MM.1S (cell line): Measurements from ENCODE around the gene SRSF8.
"Not testable (repeated sequence)": the region's sequence is repeated elsewhere in the genome, so short reads cannot be mapped to it uniquely, and the experiment has no call there.

Experiments
- DNase-seq: peaks from one replicate; pipeline ENCODE4 v3.0.0-alpha.2; 2015
- H2AFZ ChIP-seq: fragments of 300-600 bp; sonication (generic); 2 replicates; pipeline ENCODE4 v1.6.0; 2016; ENCODE audit warnings: antibody characterized with exemption, low read length
- H3F3A ChIP-seq: fragments of 300-600 bp; sonication (generic); 2 replicates; pipeline ENCODE4 v1.6.1; 2016; ENCODE audit warnings: mild to moderate bottlenecking, antibody characterized with exemption, low read length, moderate library complexity, mixed read lengths; ENCODE audit not compliant: insufficient read depth
- H3K27ac ChIP-seq: fragments of 300-600 bp; sonication (generic); 2 replicates; pipeline ENCODE4 v1.5.1; 2016; ENCODE audit warnings: mild to moderate bottlenecking, low read length
- H3K27me3 ChIP-seq: fragments of 300-600 bp; sonication (generic); replicated peaks from 2 replicates; pipeline ENCODE4 v1.6.0; 2016; ENCODE audit warnings: low read length; ENCODE audit not compliant: insufficient read depth
- H3K36me3 ChIP-seq: fragments of 300-600 bp; sonication (generic); replicated peaks from 2 replicates; pipeline ENCODE4 v1.6.1; 2016; ENCODE audit warnings: mild to moderate bottlenecking, low read length, mixed read lengths; ENCODE audit not compliant: insufficient read depth
- H3K4me1 ChIP-seq: fragments of 300-600 bp; sonication (generic); 2 replicates; pipeline ENCODE4 v1.6.1; 2016; ENCODE audit warnings: low read length, mixed read lengths
- H3K4me2 ChIP-seq: fragments of 300-600 bp; sonication (generic); 2 replicates; pipeline ENCODE4 v1.6.0; 2016; ENCODE audit warnings: low read depth, low read length
- H3K4me3 ChIP-seq: fragments of 300-600 bp; sonication (generic); 2 replicates; pipeline ENCODE4 v1.5.1; 2016; ENCODE audit warnings: low read length, mixed read lengths
- H3K79me2 ChIP-seq: fragments of 300-600 bp; sonication (generic); 2 replicates; pipeline ENCODE4 v1.6.1; 2016; ENCODE audit warnings: mixed run types, low read length, mixed read lengths
- H3K9ac ChIP-seq: fragments of 300-600 bp; sonication (generic); 2 replicates; pipeline ENCODE4 v1.6.1; 2016; ENCODE audit warnings: low read length, mixed read lengths
- H3K9me2 ChIP-seq: fragments of 300-600 bp; sonication (generic); replicated peaks from 2 replicates; pipeline ENCODE4 v1.6.1; 2016; ENCODE audit warnings: mild to moderate bottlenecking, low read length, mixed read lengths; ENCODE audit not compliant: insufficient read depth
- H3K9me3 ChIP-seq: fragments of 300-600 bp; sonication (generic); replicated peaks from 2 replicates; pipeline ENCODE4 v1.6.1; 2016; ENCODE audit warnings: mild to moderate bottlenecking, low read length, mixed read lengths; ENCODE audit not compliant: insufficient read depth
- H4K20me1 ChIP-seq: fragments of 300-600 bp; sonication (generic); 2 replicates; pipeline ENCODE4 v1.6.1; 2016; ENCODE audit warnings: mild to moderate bottlenecking, low read length, moderate library complexity, mixed read lengths; ENCODE audit not compliant: insufficient read depth
- EZH2 ChIP-seq: fragments of 300-600 bp; sonication (generic); optimal IDR thresholded peaks from 2 replicates; pipeline ENCODE3; 2017; ENCODE audit warnings: low read depth, mild to moderate bottlenecking, antibody characterized with exemption, low read length, mixed read lengths
- EZH2phosphoT487 ChIP-seq: fragments of 300-600 bp; sonication (generic); IDR thresholded peaks from 2 replicates; pipeline ENCODE4 v1.6.1; 2018; ENCODE audit warnings: antibody characterized with exemption, low read length
- TF ChIP-seq, protein P1 (sequence below): fragments of 300-600 bp; sonication (generic); IDR thresholded peaks from 2 replicates; pipeline ENCODE4 v1.5.1; 2016; ENCODE audit warnings: antibody characterized with exemption, low read length, mixed read lengths

Gene SRSF8

DNA sequence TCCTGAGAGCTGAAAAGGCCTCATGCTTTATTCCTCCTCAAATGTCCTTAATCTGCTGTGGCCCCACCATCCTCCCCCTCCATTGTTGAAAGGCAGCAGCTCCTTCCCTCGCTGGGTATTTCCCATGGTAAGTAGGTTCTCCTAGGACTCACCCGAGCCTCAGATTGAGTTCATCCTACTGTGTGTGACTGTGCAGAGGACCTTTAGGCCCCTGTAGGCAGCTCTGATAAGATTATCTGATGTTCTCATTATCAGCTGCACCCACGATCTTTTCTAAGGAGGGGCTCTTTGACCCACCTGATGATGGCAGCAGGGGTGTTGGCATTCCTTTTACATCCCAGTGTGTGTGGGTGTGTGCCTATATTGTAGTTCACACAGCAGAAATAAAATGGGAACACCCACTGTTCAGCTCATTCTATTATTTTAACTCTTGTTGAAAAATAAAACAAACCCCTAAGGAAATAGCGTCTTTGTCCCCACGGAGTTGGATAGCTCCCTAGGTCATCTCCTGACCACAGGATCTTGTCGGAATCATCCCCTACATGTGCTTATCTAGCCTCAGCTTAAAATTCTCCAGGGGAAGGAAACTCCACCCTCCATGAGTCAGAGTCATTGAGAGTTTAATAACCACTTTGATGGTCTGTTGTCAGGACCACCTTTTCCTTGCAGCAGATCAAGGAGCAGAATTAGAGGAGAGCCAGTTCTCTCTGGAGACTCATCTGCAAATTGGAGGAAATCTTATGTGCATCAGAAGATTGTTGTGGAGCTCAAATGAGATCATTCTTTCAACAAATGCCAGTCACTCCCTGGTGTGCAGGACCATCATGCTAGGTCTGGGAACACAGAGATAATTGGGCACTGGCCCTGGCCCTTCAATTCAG, 42.2 kb downstream of the SRSF8 start:
- H3K9ac ChIP-seq, result no peak overlapping the region
- H2AFZ ChIP-seq, result no peak overlapping the region
- H3K79me2 ChIP-seq, result no peaks in the 10 kb centered on the region
- H3F3A ChIP-seq, result no peaks in the 10 kb centered on the region
- no peaks in the 10 kb centered on the region for H3K36me3 ChIP-seq
- H3K4me3 ChIP-seq, result no peak overlapping the region
- H3K4me2 ChIP-seq, result no peak overlapping the region
- no peaks in the 10 kb centered on the region for H3K9me2 ChIP-seq
- no peak overlapping the region for H3K27ac ChIP-seq
- H3K4me1 ChIP-seq, result no peaks in the 10 kb centered on the region
- H4K20me1 ChIP-seq, result no peaks in the 10 kb centered on the region
- H3K27me3 ChIP-seq, result no peaks in the 10 kb centered on the region
- H3K9me3 ChIP-seq, result no peaks in the 10 kb centered on the region
- DNase-seq, result no peak
- no peak for TF ChIP-seq EZH2phosphoT487
- TF ChIP-seq EZH2, result no peak
- TF ChIP-seq, protein P1, sequence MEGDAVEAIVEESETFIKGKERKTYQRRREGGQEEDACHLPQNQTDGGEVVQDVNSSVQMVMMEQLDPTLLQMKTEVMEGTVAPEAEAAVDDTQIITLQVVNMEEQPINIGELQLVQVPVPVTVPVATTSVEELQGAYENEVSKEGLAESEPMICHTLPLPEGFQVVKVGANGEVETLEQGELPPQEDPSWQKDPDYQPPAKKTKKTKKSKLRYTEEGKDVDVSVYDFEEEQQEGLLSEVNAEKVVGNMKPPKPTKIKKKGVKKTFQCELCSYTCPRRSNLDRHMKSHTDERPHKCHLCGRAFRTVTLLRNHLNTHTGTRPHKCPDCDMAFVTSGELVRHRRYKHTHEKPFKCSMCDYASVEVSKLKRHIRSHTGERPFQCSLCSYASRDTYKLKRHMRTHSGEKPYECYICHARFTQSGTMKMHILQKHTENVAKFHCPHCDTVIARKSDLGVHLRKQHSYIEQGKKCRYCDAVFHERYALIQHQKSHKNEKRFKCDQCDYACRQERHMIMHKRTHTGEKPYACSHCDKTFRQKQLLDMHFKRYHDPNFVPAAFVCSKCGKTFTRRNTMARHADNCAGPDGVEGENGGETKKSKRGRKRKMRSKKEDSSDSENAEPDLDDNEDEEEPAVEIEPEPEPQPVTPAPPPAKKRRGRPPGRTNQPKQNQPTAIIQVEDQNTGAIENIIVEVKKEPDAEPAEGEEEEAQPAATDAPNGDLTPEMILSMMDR, result no peak

DNA sequence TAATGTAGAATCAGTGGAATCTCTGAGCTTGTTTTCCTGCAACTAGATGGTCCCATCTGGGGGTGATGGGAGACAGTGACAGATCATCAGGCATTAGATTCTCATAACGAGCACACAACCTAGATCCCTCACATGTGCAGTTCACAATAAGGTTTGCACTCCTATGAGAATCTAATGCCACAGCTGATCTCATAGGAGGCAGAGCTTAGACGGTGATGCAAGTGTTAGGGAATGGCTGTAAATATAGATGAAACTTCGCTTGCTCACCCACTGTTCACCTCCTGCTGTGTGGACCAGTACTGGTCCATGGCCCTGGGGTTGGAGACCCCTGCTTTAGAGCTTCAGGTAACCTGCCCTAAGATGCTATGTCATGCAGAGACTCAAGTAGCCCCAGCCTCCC, 44.8 kb downstream of the SRSF8 start:
- not testable (repeated sequence) for H3K27me3 ChIP-seq, H4K20me1 ChIP-seq, H3K4me3 ChIP-seq, H3K79me2 ChIP-seq, H3K9ac ChIP-seq, H3K4me2 ChIP-seq, H3F3A ChIP-seq, DNase-seq, H2AFZ ChIP-seq, H3K4me1 ChIP-seq, H3K36me3 ChIP-seq, H3K27ac ChIP-seq, H3K9me2 ChIP-seq, H3K9me3 ChIP-seq

DNA sequence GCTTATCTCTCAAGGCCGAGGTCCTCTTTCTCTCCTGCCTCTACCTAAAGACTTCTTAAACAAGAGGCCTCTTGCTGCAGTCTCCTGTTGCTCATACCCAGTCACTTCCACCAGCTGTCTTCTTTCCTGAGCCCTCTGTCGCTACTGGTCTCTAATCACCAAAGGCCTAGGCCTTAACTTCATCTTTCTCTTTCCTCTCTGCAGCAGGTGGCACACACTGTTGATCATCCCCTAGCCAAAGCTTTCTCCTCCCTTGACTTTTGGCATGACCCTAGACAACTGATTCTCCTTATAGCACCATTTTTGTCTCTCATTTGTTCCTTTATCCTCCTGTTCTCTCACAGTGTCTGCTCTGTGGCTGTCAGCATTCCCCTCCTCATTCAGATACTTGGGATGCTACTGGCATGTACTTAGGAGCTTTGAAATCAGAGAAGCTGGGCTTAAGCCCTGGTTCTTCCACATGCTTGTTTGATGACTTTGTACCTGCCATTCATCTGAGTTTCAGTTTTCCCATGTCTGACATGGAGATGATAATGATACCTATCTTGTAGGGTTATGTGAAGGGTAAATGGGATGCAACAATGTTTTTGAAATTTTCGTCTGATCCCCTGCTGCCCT, 45.3 kb downstream of the SRSF8 start:
- no peaks in the 10 kb centered on the region for H3K9me2 ChIP-seq
- no peaks in the 10 kb centered on the region for H3K79me2 ChIP-seq
- no peaks in the 10 kb centered on the region for H3K4me1 ChIP-seq
- TF ChIP-seq EZH2phosphoT487 (no peak), EZH2 (no peak)
- TF ChIP-seq, protein P1, result no peak
- no peaks in the 10 kb centered on the region for H3K36me3 ChIP-seq
- no peaks in the 10 kb centered on the region for H4K20me1 ChIP-seq
- no peaks in the 10 kb centered on the region for H3F3A ChIP-seq
- no peaks in the 10 kb centered on the region for H3K27me3 ChIP-seq
- H3K4me2 ChIP-seq, result no peak overlapping the region
- no peak for DNase-seq
- H2AFZ ChIP-seq, result no peak overlapping the region
- no peak overlapping the region for H3K9ac ChIP-seq
- H3K4me3 ChIP-seq, result no peak overlapping the region
- H3K27ac ChIP-seq, result no peak overlapping the region
- no peaks in the 10 kb centered on the region for H3K9me3 ChIP-seq

DNA sequence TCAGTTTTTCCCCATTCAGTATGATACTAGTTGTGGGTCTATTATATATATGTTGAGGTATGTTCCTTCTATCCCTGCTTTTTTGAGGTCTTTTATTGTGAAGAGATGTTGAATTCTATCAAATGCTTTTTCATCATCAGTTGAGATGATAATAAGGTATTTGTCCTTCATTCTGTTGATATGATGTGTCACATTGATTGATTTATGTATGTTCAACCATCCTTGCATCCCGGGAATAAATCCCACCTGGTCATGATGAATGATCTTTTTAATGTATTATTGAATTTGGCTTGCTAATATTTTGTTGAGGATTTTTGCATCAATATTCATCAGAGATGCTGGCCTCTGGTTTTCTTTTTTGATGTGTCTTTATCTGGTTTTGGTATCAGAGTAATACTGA, 48.9 kb downstream of the SRSF8 start:
- Histone ChIP-seq H3K4me3 (no peak overlapping the region), H3K79me2 (no peaks in the 10 kb centered on the region), H3K27ac (no peak overlapping the region), H3K4me1 (no peaks in the 10 kb centered on the region), H4K20me1 (no peaks in the 10 kb centered on the region), H3K4me2 (no peak overlapping the region), H3K9me2 (no peaks in the 10 kb centered on the region), H3K36me3 (no peaks in the 10 kb centered on the region), H3K9me3 (no peaks in the 10 kb centered on the region), H3F3A (no peaks in the 10 kb centered on the region), H3K27me3 (no peaks in the 10 kb centered on the region), H3K9ac (no peak overlapping the region), H2AFZ (no peak overlapping the region)
- DNase-seq, result no peak
- no peak for TF ChIP-seq EZH2
- TF ChIP-seq EZH2phosphoT487, result no peak
- TF ChIP-seq, protein P1, result no peak
